IMR-90 (cell line): ENCODE results near the gene SPINT1. TPM values are rescaled to one million over a fixed set of nuclear protein-coding genes. Genes with fewer than 3 reads are reported as not detected.

Experiments used
- ATAC-seq: fragments of 200-7000 bp; cut with Tn5 transposase; 2 replicates; pipeline ENCODE4 v1.9.1; 2020; ENCODE audit warnings: low read depth, mild to moderate bottlenecking, moderate library complexity
- BruUV-seq: library from RNA; stranded (reverse); fragments of 400-500 nt; replicated peaks from 2 replicates; lab custom pipeline; 2021; lab: Mats Ljungman, UMichigan
- CTCF ChIA-PET: fragments of 300-600 bp; formaldehyde crosslinking; extraction: SDS; loops from one replicate; lab custom pipeline; 2021; ENCODE audit warnings: antibody characterized with exemption; lab: Yijun Ruan, JAX
- POLR2A ChIA-PET: fragments of 300-600 bp; sonication (Branson Sonifier 250); formaldehyde crosslinking; loops from one replicate; lab custom pipeline; 2022; ENCODE audit warnings: antibody characterized with exemption; ENCODE audit not compliant: unreplicated experiment; lab: Charles Lee
- DNase-seq: peaks from one replicate; pipeline ENCODE4 v3.0.0; 2013
- H2AFZ ChIP-seq: replicated peaks from 2 replicates; pipeline ENCODE3; 2013; ENCODE audit warnings: low read length, mild to moderate bottlenecking; ENCODE audit not compliant: poor library complexity
- H2AK5ac ChIP-seq: 2 replicates; pipeline ENCODE4 v1.6.1; 2013; ENCODE audit warnings: low read depth, low read length, inconsistent platforms
- H2AK9ac ChIP-seq: replicated peaks from 2 replicates; pipeline ENCODE3; 2013; ENCODE audit warnings: mild to moderate bottlenecking, low read depth, low read length, moderate library complexity; ENCODE audit not compliant: poor library complexity
- H2BK120ac ChIP-seq: 2 replicates; pipeline ENCODE4 v1.6.1; 2013; ENCODE audit warnings: low read depth, low read length, inconsistent platforms
- H2BK15ac ChIP-seq: 3 replicates; pipeline ENCODE4 v1.6.1; 2013; ENCODE audit warnings: low read depth, low read length, inconsistent platforms
- H2BK20ac ChIP-seq: 2 replicates; pipeline ENCODE4 v1.6.1; 2013; ENCODE audit warnings: low read depth, mild to moderate bottlenecking, inconsistent platforms, low read length, moderate library complexity
- H2BK5ac ChIP-seq: 2 replicates; pipeline ENCODE4 v1.6.1; 2013; ENCODE audit warnings: mild to moderate bottlenecking, low read depth, low read length, inconsistent platforms; ENCODE audit not compliant: poor library complexity, severe bottlenecking
- H3K14ac ChIP-seq: replicated peaks from 2 replicates; pipeline ENCODE4 v1.6.1; 2013; ENCODE audit warnings: low read depth, low read length, inconsistent platforms
- H3K18ac ChIP-seq: 2 replicates; pipeline ENCODE4 v1.6.1; 2013; ENCODE audit warnings: low read depth, low read length, control low read depth
- H3K23ac ChIP-seq: 2 replicates; pipeline ENCODE4 v1.6.1; 2013; ENCODE audit warnings: low read depth, low read length, inconsistent platforms
- H3K27ac ChIP-seq: 2 replicates; pipeline ENCODE4 v1.5.1; 2013; ENCODE audit warnings: mild to moderate bottlenecking, control low read depth, low read length; ENCODE audit not compliant: insufficient read depth
- H3K27me3 ChIP-seq: 2 replicates; pipeline ENCODE4 v1.6.1; 2013; ENCODE audit warnings: low read length; ENCODE audit not compliant: control insufficient read depth, insufficient read depth
- H3K36me3 ChIP-seq: 2 replicates; pipeline ENCODE4 v1.6.1; 2013; ENCODE audit warnings: low read length, mixed read lengths; ENCODE audit not compliant: control insufficient read depth, insufficient read depth
- H3K4ac ChIP-seq: 2 replicates; pipeline ENCODE4 v1.6.1; 2013; ENCODE audit warnings: low read depth, low read length, inconsistent platforms
- H3K4me1 ChIP-seq: 2 replicates; pipeline ENCODE4 v1.6.1; 2013; ENCODE audit warnings: low read length, mixed read lengths; ENCODE audit not compliant: control insufficient read depth, insufficient read depth
- H3K4me2 ChIP-seq: 2 replicates; pipeline ENCODE4 v1.6.1; 2013; ENCODE audit warnings: low read depth, mild to moderate bottlenecking, control low read depth, low read length, moderate library complexity
- H3K4me3 ChIP-seq: 2 replicates; pipeline ENCODE4 v1.5.1; 2013; ENCODE audit warnings: low read depth, mild to moderate bottlenecking, control low read depth, low read length, moderate library complexity; ENCODE audit not compliant: insufficient read depth
- H3K56ac ChIP-seq: 2 replicates; pipeline ENCODE4 v1.6.1; 2013; ENCODE audit warnings: low read length, inconsistent platforms; ENCODE audit not compliant: insufficient read depth; ENCODE audit errors: extremely low read depth
- H3K79me1 ChIP-seq, 2 experiments: 2 replicates each; pipeline ENCODE4 v1.6.1; 2013; ENCODE audit warnings: low read length in 2 of 2, inconsistent platforms in 1 of 2, low read depth in 1 of 2
- H3K9ac ChIP-seq: 2 replicates; pipeline ENCODE4 v1.6.1; 2013; ENCODE audit warnings: low read depth, low read length, control low read depth
- H3K9me1 ChIP-seq: 2 replicates; pipeline ENCODE4 v1.6.1; 2013; ENCODE audit warnings: low read length, inconsistent platforms; ENCODE audit not compliant: insufficient read depth
- H3K9me3 ChIP-seq: 2 replicates; pipeline ENCODE4 v1.6.1; 2013; ENCODE audit warnings: low read length; ENCODE audit not compliant: control insufficient read depth, insufficient read depth
- H4K20me1 ChIP-seq: 2 replicates; pipeline ENCODE4 v1.6.1; 2013; ENCODE audit warnings: low read length, inconsistent platforms; ENCODE audit not compliant: insufficient read depth
- H4K5ac ChIP-seq: 2 replicates; pipeline ENCODE4 v1.6.1; 2013; ENCODE audit warnings: mild to moderate bottlenecking, low read depth, low read length, control low read depth
- H4K8ac ChIP-seq, 2 experiments: 2 replicates each; pipeline ENCODE4 v1.6.1; 2013; ENCODE audit warnings: low read depth in 2 of 2, low read length in 2 of 2, control low read depth in 1 of 2, inconsistent platforms in 1 of 2
- H4K91ac ChIP-seq: 2 replicates; pipeline ENCODE4 v1.6.1; 2013; ENCODE audit warnings: low read depth, low read length, inconsistent platforms; ENCODE audit not compliant: insufficient read depth
- MAFK ChIP-seq: IDR thresholded peaks from 2 replicates; pipeline ENCODE4 v1.6.1; 2012; ENCODE audit warnings: low read depth, low read length, improper control_type of control experiment
- NFE2L2 ChIP-seq: fragments of 150-350 bp; IDR thresholded peaks from 2 replicates; pipeline ENCODE4 v1.6.1; 2016; ENCODE audit warnings: low read depth, mild to moderate bottlenecking, low read length
- POLR2A ChIP-seq: IDR thresholded peaks from 2 replicates; pipeline ENCODE4 v1.6.1; 2012; ENCODE audit warnings: mild to moderate bottlenecking, low read depth, low read length
- RFX5 ChIP-seq: IDR thresholded peaks from 2 replicates; pipeline ENCODE4 v1.8.0; 2012; ENCODE audit warnings: low read depth, mild to moderate bottlenecking, low read length, moderate library complexity
- WGBS, 2 experiments: methylation state at CpG; one replicate each; pipeline versions ENCODE4 v1.1.5 to v1.1.7; 2013; ENCODE audit warnings: missing lambda C conversion rate in 2 of 2; ENCODE audit not compliant: insufficient read length in 1 of 2; ENCODE audit errors: extremely low coverage in 2 of 2; 5-methylcytosine and 5-hydroxymethylcytosine counted together
- dilution Hi-C: fragments of 300-500 bp; cut with HindIII; formaldehyde crosslinking; loops from one replicate; pipeline ENCODE4 v1.14.3; 2018; ENCODE audit warnings: low sequenced_read_pairs; ENCODE audit not compliant: unreplicated experiment
- in situ Hi-C: fragments of 300-500 bp; cut with MboI; formaldehyde crosslinking; loops from 3 replicates; pipeline ENCODE4 v1.14.3; 2019; ENCODE audit warnings: low sequenced_read_pairs, inconsistent platforms, mixed read lengths
- intact Hi-C: fragments of 100-400 bp; cut with micrococcal nuclease; formaldehyde crosslinking; loops from 2 replicates; pipeline ENCODE4 v1.10.0; 2022
- polyA plus RNA-seq, 3 experiments: library from polyadenylated mRNA; depleted of rRNA; stranded (reverse); fragments of >200 nt; gene quantifications; 2 replicates each; pipeline ENCODE4 v1.2.3, GENCODE V29; 2012; ENCODE audit warnings: low replicate concordance in 1 of 3
- total RNA-seq: library from RNA; depleted of rRNA; stranded (reverse); fragments of >200 nt; gene quantifications from 2 replicates; pipeline ENCODE4 v1.2.3, GENCODE V29; 2012
- TF ChIP-seq, protein P1 (sequence below): fragments of 150-350 bp; IDR thresholded peaks from 2 replicates; pipeline ENCODE4 v1.6.1; 2017; ENCODE audit warnings: mild to moderate bottlenecking, antibody characterized with exemption, low read length, low read depth
- TF ChIP-seq, protein P2 (sequence below): conservative IDR thresholded peaks from 2 replicates; pipeline ENCODE4 v1.5.1; 2012; ENCODE audit warnings: mild to moderate bottlenecking, low read depth, low read length, improper control_type of control experiment
- TF ChIP-seq, protein P3 (sequence below): fragments of 150-350 bp; IDR thresholded peaks from 2 replicates; pipeline ENCODE4 v1.6.1; 2016; ENCODE audit warnings: low read depth, mild to moderate bottlenecking, low read length, moderate library complexity, borderline replicate concordance

SPINT1 gene
- total and polyA plus RNA-seq, 2 of the 4 experiments (the other 2 are of a cell fraction) = 0.90 to 2.1 TPM

DNA sequence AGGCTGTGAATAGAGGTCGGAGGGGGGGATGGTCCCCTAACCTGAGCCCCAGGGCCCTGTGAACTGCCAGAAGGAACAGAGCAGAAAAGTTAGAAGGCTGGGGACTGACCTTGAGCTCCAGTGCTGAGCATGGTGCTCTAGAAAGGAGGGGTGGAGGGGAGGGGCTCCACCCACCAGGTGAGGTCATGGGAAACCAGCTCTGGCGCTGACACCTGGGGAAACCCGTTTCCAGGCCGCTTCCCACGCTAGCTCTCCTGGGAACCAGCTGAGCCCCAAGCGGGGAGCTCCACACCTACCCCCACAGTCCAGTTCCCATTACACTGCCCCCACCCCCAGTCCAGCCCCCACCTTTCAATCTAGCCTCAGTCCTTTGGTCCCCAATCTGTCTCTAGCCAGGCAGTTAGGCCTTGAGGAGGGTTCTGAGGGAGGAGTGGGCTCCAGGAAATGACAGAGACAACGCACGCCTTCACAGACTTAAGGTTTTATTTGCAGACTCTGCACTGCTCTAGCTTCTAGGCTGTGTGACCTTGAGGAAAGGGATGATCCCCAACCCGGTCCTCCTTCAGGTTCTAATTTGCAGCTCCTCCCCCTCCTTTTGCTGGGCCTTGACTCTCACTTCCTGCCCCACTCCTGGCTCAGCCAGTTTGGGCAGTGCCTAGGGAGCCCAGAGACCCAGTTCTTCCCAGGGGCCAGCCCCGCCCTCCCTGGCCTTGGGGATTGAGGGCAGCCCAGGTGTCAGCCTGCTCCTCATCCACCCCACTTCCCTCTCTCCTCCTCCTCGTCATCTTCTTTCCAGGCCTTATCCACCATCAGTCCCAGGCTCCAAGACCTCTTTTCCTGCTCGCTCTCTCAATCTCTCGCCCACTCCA, 28.1 kb downstream of the SPINT1 start:
- intact Hi-C loops (no loop called here), in situ Hi-C loops (no loop called here), dilution Hi-C loops (no loop called here)
- H2BK5ac ChIP-seq = no peak overlapping the region
- no peak overlapping the region for H2AK9ac ChIP-seq
- H3K4me2 ChIP-seq = no peak overlapping the region
- H3K4me1 ChIP-seq = no peaks in the 10 kb centered on the region
- DNase-seq (no peak), ATAC-seq (no peak)
- H3K9me3 ChIP-seq = no peaks in the 10 kb centered on the region
- H3K27me3 ChIP-seq = peaks cover 25% of the 10 kb centered on the region
- H3K4ac ChIP-seq = no peak overlapping the region
- no peak overlapping the region for H3K56ac ChIP-seq
- no peak overlapping the region for H4K8ac ChIP-seq
- no peaks in the 10 kb centered on the region for H4K20me1 ChIP-seq
- H4K5ac ChIP-seq = no peak overlapping the region
- H3K4me3 ChIP-seq = no peak overlapping the region
- H3K9me1 ChIP-seq = no peaks in the 10 kb centered on the region
- H2AFZ ChIP-seq = peak overlapping the region; percentile 39
- H3K23ac ChIP-seq = no peak overlapping the region
- no peaks in the 10 kb centered on the region for H3K36me3 ChIP-seq
- H4K91ac ChIP-seq = no peak overlapping the region
- ChIA-PET CTCF (interaction anchor here (1.1 to 2.3 kb wide), 2 partner anchors 13 to 22 kb away, joined by 3 to 5 read pairs; partner anchors contain the start of gene VPS18), POLR2A (no interaction called here)
- TF ChIP-seq MAFK (no peak), RFX5 (no peak), NFE2L2 (no peak), POLR2A (no peak)
- TF ChIP-seq, protein P1, sequence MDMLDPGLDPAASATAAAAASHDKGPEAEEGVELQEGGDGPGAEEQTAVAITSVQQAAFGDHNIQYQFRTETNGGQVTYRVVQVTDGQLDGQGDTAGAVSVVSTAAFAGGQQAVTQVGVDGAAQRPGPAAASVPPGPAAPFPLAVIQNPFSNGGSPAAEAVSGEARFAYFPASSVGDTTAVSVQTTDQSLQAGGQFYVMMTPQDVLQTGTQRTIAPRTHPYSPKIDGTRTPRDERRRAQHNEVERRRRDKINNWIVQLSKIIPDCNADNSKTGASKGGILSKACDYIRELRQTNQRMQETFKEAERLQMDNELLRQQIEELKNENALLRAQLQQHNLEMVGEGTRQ = no peak
- TF ChIP-seq, protein P2, sequence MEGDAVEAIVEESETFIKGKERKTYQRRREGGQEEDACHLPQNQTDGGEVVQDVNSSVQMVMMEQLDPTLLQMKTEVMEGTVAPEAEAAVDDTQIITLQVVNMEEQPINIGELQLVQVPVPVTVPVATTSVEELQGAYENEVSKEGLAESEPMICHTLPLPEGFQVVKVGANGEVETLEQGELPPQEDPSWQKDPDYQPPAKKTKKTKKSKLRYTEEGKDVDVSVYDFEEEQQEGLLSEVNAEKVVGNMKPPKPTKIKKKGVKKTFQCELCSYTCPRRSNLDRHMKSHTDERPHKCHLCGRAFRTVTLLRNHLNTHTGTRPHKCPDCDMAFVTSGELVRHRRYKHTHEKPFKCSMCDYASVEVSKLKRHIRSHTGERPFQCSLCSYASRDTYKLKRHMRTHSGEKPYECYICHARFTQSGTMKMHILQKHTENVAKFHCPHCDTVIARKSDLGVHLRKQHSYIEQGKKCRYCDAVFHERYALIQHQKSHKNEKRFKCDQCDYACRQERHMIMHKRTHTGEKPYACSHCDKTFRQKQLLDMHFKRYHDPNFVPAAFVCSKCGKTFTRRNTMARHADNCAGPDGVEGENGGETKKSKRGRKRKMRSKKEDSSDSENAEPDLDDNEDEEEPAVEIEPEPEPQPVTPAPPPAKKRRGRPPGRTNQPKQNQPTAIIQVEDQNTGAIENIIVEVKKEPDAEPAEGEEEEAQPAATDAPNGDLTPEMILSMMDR = no peak
- TF ChIP-seq, protein P3, sequence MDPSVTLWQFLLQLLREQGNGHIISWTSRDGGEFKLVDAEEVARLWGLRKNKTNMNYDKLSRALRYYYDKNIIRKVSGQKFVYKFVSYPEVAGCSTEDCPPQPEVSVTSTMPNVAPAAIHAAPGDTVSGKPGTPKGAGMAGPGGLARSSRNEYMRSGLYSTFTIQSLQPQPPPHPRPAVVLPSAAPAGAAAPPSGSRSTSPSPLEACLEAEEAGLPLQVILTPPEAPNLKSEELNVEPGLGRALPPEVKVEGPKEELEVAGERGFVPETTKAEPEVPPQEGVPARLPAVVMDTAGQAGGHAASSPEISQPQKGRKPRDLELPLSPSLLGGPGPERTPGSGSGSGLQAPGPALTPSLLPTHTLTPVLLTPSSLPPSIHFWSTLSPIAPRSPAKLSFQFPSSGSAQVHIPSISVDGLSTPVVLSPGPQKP = no peak
- H2BK120ac ChIP-seq = no peak overlapping the region
- no peak overlapping the region for H3K9ac ChIP-seq
- no peak overlapping the region for H2BK15ac ChIP-seq
- H3K14ac ChIP-seq = no peak overlapping the region
- no peak overlapping the region for H2BK20ac ChIP-seq
- H3K27ac ChIP-seq = no peak overlapping the region
- no peaks in the 10 kb centered on the region for H3K79me1 ChIP-seq
- H2AK5ac ChIP-seq = no peak overlapping the region
- no TSS peak for BruUV-seq
- 77% methylated on average over 3 of the region's 13 CpGs; no CpG with 5 or more reads in 1 of the 2 experiments for WGBS, 2 experiments
- no peak overlapping the region for H3K18ac ChIP-seq
